ENCODE results near the gene FCHO1. TPM values are rescaled to one million over a fixed set of nuclear protein-coding genes. Genes with fewer than 3 reads are reported as not detected.
"Not testable (repeated sequence)": the region's sequence is repeated elsewhere in the genome, so short reads cannot be mapped to it uniquely, and the experiment has no call there.

Gene FCHO1
- total RNA-seq, 1 donor from 2014 or later, result 26.1 TPM

DNA sequence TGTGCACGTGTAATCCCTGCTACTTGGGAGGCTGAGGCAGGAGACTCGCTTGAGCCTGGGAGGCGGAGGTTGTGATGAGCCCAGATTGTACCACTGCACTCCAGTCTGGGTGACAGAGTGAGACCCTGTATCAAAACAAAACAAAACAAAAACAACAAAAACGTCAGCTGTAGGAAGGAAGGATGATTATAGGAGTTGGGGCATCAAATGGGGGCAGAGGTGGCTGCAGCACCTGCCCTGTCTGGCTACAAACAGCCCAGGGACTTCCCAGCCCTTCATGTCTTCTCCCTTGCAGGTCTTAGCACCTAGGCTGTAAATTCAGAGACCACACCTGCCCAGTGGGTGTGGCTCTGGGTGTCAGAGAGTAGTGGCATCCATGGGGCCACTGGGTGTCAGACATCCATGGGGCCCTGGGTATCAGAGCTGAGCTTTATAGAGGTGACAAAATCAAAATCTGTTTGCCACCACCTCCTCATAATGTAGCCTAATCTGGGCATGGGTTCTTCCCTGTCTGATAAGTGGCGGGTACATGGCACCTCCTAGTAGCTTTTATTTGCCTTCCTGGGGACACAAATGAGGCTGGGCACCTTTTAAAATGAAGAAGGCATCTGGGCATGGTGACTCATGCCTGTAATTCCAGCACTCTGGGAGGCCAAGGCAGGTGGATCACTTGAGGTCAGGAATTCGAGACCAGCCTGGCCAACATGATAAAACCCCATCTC, 38.9 kb downstream of the FCHO1 start:
- DNase-seq (ENCODE audit: low spot score in 2 of 2), result no peak

DNA sequence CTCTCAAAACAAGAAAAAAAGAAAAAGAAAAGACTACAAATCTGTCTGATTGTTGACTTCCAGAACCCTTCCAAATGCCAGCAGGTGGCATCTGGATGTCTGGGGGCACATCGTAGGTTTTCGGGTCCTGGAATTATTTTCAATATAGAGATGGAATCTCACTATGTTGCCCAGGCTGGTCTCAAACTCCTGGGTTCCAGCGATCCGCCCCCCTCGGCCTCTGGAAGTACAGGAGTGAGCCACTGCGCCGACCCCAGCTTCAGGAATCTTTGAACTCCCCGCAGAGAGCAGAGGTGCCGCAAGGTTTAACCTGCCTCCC, 43.1 kb downstream of the FCHO1 start:
- no peak for DNase-seq (ENCODE audit: low spot score in 2 of 2)
- FAIRE-seq, result no peak

More for the DNA sequence above, 38.9 kb downstream of the FCHO1 start:
- FAIRE-seq, result no peak

DNA sequence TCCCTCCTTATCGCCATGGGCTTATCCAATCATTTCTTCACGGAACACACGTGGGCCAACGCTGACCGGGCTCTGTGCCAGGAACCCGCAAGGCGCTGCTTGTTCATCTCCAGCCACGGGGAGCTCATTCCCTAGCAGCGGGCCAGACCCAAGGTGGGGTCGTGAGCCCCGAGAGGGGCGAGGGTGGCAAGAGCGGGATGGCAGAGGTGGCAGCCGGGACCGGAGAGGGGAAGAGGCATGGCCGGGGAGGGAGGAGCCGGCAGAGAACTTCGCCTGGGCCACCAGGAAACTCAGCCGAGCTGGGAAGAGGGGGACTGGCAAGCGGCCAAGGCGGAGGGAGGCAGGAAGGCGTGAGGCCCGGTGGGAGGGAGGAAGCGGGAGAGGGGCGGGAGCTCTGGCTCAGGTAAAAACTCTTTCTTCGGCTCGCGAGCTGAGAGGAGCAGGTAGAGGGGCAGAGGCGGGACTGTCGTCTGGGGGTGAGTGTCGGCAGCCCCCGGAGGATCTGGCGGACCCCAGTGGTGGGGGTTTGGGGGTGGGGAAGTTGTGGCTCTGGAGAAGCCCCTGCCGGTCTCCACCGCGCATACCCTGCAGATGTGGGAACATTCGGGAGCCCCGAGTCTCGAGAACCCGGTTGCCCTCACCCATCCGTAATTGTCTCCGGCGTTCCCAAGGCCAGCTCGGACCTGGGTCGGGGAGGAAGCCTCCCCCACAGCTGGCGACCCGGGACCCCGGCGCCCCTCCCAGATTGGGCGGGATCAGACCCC, 43.6 kb downstream of the FCHO1 start, which contains the start of gene B3GNT3:
Gene B3GNT3, plus strand, starts transcription at position 408 of the 764 bp plus-strand sequence. CDS start 12,670 bp downstream, outside the sequence.
- DNase-seq (ENCODE audit: low spot score in 2 of 2), result no peak
- no peak for FAIRE-seq

DNA sequence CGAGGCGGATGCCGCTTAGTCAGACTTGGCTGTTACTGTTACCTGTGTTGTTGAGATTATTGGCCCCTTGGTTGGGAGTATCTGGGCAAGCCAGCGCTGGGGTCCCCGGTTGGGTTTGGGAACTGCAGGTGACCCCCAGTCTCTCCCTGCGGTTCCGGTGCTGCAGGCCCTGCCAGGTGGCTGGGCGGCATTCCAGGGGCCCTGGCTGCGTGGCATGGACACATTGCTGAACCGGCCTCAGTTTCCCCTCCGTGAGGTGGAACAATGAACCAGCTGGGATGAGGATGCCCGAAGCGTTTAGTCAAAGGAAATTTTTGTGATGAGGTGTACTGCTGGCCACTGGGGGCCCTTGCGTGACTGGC, 44.2 kb downstream of the FCHO1 start:
- DNase-seq (ENCODE audit: low spot score in 2 of 2) (no peak), FAIRE-seq (no peak)

DNA sequence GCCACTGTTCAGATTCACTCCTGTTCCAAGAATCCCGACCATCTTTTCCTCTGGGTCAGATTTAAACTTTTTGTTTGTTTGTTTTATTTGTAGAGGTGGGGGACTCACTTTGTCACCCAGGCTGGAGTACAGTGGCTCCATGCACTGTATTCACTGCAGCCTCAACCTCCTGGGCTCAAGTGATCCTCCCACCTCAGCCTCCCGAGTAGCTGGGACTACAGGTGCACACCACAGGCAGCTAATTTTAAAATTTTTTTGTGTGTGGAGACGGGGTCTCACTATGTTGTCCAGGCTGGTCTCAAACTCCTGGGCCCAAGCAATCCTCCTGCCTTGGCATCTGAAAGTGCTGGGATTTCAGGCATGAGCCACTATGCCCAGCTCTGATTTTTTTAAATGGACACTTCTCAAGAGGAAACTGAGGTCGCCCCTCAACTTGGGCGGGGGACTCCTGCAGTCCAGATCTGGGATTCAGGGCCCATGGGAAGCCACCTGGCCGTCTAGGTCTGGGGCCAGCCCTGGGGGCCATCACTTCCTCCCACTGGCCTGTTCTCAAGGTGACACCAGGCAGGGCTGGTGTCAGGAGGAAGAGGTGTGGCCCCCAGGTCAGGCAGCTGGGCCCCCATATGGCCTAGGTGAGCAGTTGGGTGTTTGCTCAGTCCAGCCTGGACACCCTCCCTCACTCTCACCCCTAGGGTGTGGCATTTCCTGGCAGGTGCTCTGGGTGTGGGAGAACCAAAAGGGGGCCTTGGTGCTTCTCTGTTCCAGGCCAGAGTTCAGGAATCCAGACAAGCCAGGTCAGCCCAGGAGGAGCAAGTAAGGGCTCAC, 44.9 kb downstream of the FCHO1 start:
- FAIRE-seq, result no peak
- no peak for DNase-seq (ENCODE audit: low spot score in 2 of 2)

DNA sequence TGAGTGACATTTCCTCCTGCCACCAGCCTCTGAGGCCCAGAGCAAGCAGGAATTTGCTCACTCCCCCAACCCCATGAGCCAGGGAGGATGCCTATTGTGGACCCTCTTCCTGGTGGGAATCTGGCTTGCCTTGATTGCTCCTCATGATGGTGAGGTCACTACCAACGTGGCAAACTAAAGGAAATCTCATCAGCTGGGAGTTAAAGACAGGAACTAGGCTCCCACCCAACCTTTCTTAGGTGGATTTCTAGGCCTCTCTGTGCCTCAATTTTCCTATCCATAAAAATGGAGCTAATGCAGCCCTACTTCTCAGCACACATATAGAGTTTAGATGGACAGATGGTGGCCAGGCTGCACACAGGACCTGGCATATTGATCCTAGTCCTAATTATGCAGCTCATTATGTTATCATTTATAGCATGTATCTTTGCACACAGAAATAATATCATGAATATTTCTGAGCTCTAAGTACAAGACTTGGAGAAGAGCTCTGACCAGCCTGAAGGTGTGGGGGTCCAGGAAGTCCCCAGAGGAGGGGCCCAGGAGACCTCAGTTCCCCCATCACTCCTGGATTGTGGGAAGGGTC, 45.7 kb downstream of the FCHO1 start:
- DNase-seq (ENCODE audit: low spot score in 2 of 2) (no peak), FAIRE-seq (no peak)

DNA sequence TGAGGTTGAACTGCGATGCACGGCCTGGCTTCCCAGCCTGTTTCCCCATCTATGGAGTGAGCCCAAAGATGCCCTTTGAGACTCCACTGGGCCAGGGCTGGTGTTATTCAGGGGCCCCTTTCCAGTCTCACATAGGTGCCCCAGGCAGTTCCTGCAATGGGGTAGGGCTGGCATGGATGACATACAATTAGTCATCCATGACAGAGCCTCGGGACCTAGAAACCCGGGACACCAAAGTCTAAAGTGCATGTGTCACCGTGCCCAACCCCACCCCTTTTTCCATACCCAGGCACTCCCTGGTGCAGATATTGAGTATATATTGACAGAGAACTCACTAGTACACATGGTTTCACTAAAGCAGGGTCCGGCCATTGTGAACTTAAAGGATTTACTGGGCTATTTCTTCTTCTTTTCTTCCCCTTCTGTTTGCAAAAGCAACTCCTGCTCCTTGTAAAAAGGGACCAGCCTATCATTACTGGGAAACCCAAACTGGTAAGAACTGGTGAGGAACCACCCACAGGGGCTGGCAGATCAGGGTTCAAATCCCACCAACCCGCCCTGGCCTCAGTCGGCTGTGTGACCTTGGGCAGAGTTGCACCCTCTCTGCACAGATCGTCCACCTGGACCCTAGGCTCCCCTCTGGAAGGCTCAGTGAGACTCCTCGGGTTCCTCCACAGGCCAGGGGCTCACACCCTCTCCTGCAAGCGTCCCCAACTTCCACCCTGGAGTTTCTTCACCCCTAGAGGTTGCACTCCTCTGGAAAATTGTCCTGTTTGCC, 46.3 kb downstream of the FCHO1 start:
- DNase-seq (ENCODE audit: low spot score in 2 of 2) (no peak), FAIRE-seq (no peak)

DNA sequence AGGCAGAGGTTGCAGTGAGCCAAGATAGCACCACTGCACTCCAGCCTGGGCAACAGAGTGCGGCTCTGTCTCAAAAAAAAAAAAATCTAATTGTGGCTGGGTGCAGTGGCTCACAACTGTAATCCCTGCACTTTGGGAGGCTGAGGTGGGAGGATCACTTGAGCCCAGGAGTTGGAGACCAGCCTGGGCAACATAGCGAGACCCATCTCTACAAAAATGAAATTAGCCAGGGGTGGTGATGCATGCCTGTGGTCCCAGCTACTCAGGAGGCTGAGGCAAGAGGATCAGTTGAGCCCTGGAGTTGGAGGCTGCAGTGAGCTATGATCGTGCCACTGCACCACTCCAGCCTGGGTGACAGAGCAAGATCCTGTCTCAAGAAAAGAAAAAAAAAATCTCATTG, 47.3 kb downstream of the FCHO1 start:
- not testable (repeated sequence) for DNase-seq (ENCODE audit: low spot score in 2 of 2); FAIRE-seq

DNA sequence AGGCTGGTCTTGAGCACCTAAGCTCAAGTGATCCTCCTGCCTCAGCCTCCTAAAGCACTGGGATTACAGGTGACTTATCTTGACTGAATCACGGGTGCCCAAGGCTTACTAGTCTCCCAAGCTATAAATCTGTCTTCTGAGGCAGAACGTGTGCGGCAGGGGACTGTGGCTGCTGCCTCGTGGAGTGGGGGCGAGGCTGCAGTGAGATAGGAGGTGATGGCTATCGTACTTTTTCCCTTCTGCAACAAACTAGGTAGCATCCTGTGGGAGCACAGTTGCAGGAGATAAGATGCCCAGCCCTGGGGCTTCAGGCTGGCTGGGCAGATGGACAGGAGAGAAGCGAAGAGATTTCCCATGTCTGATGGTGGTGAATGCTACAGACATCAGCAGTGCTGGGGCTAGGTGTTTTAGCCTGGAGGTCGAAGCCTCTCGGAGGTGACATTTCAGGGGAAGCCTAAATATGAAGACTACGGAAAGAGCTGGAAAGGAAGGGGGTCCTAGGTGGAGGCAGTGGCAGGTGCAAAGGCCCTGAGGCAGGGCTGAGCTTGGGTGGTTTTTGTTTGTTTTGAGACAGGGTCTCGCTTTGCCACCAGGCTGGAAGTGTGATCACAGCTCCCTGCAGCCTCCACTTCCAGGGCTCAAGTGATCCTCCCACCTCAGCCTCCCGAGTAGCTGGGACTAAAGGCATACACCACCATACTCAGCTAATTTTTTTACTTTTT, 51.0 kb downstream of the FCHO1 start:
- no peak for DNase-seq (ENCODE audit: low spot score in 2 of 2)
- no peak for FAIRE-seq

DNA sequence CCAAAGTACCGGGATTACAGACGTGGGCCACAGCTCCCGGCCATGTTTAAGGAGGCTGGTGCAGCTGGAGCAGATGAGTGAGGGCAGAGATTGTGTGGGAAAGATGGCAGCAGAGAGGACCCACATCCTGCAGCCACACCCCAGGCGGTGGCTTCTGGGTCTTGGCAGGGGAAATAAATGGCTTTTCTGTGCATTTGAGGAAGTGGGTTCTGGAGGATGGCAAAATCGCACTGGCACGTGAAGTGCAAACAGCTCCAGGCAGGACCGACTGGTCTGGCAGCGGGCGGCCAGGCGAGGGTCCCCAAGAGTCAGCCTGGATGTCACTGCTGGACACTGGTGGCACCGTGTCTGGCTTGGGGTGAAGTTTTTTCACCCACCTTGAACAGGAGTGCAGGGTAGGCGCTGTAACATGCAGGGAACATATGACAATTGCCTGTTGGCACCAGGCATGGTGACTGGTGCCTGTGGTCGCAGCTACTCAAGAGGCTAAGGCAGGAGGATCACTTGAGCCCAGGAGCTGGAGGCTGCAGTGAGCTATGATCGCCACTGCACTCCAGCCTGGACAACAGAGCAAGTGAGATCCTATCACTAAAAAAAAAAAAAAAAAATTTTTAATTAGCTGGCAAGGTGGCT, 52.1 kb downstream of the FCHO1 start:
- DNase-seq (ENCODE audit: low spot score in 2 of 2), result no peak
- no peak for FAIRE-seq

DNA sequence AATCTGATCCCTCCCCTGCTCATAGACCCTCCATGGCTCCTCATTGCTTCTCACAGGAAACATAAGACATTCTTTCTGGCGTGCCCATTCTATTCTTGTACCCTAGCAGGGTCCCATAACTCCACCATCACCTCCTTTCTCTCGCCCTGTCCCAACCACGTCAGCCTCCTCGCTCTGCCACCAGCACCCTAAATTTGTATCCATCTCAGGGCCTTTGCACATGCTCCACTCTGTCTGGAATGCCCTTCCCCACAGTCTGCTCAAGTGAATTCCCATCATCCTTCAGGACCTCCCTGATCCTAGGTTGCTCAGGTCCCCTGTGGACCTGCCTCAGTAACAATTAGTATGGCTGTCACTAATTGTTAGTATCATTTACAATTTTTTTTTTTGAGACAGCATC, 54.1 kb downstream of the FCHO1 start:
- DNase-seq (ENCODE audit: low spot score in 2 of 2) (no peak), FAIRE-seq (no peak)

DNA sequence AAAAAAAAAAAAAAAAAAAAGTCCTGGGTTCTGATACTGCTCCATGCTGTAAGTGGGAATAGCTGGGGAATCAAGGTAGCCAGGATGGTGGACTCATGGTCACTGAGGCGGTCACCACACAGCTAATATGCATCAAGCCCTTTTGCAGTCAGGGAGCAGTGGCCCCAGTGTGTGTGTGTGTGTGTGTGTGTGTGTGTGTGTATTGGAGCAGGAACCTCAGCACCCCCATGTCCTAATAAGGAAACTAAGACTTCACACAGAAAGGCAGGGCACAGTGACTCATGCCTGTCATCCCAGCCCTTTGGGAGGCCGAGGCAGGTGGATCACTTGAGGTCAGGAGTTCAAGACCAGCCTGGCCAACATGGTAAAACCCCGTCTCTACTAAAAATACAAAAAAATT, 55.7 kb downstream of the FCHO1 start:
- FAIRE-seq (no peak), DNase-seq (ENCODE audit: low spot score in 2 of 2) (no peak)

DNA sequence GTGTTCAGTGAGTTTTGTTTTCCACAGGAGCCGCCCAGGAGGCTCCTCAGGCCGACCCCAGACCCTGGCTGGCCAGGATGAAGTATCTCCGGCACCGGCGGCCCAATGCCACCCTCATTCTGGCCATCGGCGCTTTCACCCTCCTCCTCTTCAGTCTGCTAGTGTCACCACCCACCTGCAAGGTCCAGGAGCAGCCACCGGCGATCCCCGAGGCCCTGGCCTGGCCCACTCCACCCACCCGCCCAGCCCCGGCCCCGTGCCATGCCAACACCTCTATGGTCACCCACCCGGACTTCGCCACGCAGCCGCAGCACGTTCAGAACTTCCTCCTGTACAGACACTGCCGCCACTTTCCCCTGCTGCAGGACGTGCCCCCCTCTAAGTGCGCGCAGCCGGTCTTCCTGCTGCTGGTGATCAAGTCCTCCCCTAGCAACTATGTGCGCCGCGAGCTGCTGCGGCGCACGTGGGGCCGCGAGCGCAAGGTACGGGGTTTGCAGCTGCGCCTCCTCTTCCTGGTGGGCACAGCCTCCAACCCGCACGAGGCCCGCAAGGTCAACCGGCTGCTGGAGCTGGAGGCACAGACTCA, 56.5 kb downstream of the FCHO1 start:
- FAIRE-seq (no peak), DNase-seq (ENCODE audit: low spot score in 2 of 2) (no peak)

DNA sequence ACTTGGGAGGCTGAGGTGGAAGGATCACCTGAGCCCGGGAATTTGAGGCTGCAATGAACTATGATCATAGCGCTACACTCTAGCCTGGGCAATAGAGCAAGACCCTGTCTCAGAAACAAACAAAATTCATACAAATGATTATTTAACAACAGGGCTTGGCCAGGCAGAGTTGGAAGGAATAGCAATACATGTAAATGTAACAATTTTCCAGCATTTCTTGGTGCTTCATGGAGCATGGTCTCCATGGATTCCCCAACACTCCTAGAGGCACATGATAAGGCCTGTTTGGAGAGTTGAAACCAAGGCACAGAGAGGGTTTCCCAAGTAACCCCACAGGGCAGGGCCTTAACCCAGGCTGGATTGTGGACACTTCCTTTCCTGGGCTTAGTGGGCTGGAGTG, 59.8 kb downstream of the FCHO1 start:
- FAIRE-seq (no peak), DNase-seq (ENCODE audit: low spot score in 2 of 2) (no peak)

DNA sequence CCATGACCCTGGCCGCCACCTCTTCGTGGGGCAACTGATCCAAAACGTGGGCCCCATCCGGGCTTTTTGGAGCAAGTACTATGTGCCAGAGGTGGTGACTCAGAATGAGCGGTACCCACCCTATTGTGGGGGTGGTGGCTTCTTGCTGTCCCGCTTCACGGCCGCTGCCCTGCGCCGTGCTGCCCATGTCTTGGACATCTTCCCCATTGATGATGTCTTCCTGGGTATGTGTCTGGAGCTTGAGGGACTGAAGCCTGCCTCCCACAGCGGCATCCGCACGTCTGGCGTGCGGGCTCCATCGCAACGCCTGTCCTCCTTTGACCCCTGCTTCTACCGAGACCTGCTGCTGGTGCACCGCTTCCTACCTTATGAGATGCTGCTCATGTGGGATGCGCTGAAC, 60.4 kb downstream of the FCHO1 start:
- FAIRE-seq (no peak), DNase-seq (ENCODE audit: low spot score in 2 of 2) (no peak)

DNA sequence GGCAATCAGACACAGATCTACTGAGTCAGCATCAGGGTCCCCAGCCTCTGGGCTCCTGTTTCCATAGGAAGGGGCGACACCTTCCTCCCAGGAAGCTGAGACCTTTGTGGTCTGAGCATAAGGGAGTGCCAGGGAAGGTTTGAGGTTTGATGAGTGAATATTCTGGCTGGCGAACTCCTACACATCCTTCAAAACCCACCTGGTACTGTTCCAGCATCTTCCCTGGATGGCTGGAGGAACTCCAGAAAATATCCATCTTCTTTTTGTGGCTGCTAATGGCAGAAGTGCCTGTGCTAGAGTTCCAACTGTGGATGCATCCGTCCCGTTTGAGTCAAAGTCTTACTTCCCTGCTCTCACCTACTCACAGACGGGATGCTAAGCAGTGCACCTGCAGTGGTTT, 60.8 kb downstream of the FCHO1 start:
- FAIRE-seq (no peak), DNase-seq (ENCODE audit: low spot score in 2 of 2) (no peak)

DNA sequence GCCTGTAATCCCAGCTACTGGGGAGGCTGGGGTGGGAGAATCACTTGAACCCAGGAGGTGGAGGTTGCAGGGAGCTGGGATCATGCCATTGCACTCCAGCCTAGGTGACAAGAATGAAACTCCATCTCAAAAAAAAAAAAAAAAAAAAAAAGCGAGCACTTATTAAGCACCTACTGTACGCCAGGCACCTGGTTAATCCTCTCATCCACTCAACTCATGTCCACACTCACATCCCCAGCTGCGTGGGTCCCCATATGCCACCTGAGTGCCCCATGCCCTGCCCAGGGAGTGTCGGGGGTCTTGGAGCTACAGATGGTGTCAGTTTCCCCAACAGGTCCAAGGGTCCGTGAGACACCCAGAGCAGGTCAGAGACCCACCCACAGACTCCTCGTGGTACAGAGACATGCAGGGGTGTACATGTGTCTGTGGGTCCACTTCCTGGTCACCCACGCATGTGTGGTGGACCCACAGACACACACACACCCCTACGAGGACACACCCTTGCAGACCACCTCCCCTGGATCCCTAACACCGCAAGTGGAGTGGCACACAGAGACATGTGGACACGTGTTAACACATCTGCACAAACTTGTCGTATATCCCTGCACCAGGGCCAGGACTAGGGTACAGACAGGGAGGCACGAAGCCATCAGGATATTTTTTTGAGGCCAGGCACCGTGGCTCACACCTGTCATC, 66.5 kb downstream of the FCHO1 start:
- no peak for FAIRE-seq
- DNase-seq (ENCODE audit: low spot score in 2 of 2), result no peak

DNA sequence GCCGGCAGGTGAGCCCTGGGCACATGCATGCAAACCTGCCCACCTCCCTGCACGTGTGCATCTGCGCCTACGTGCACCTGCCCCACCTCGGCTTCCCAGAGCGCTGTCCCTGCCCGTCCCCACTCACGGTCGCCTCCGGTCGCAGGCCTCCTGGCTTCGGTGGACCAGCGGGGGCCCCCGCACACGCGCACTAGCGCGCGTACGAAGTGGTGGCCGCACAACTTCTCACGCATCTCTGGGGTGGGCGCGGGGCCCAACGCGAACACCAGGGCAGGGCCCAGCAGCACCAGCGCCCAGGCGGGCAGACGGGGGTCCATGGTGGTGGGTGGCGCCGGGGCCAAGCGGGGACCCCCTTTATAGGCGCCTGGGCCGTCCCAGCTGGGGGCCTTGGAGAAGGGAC, 69.9 kb downstream of the FCHO1 start, which contains the start of gene INSL3:
Gene INSL3, minus strand, starts transcription at position 330 of the 400 bp plus-strand sequence. Its CDS starts 13 bp downstream, at position 317.
- FAIRE-seq (no peak), DNase-seq (ENCODE audit: low spot score in 2 of 2) (no peak)

Data from frontal cortex (tissue), 4 donors.